NCI-H187 treated with DMSO at 0.1 percent for 48 hours (cell line): ENCODE data around the gene AP4S1.
"Not testable (repeated sequence)": the region's sequence is repeated elsewhere in the genome, so short reads cannot be mapped to it uniquely, and the experiment has no call there.

Experiments
- DNase-seq: peaks from one replicate; lab custom pipeline; 2025; lab: John Stamatoyannopoulos, UW

Gene AP4S1, protein sequence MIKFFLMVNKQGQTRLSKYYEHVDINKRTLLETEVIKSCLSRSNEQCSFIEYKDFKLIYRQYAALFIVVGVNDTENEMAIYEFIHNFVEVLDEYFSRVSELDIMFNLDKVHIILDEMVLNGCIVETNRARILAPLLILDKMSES

GRCh38 chr14:31025367-31026076 lies at the start of gene AP4S1:
Gene AP4S1, plus strand, starts transcription at chr14:31025649. Its CDS starts 40,548 bp downstream, at chr14:31066197.
- DNase-seq, result no peak

- DNase-seq, result no peak
These were observed 47.7 kb upstream of the AP4S1 start for GRCh38 chr14:30977752-30978151.

DNA sequence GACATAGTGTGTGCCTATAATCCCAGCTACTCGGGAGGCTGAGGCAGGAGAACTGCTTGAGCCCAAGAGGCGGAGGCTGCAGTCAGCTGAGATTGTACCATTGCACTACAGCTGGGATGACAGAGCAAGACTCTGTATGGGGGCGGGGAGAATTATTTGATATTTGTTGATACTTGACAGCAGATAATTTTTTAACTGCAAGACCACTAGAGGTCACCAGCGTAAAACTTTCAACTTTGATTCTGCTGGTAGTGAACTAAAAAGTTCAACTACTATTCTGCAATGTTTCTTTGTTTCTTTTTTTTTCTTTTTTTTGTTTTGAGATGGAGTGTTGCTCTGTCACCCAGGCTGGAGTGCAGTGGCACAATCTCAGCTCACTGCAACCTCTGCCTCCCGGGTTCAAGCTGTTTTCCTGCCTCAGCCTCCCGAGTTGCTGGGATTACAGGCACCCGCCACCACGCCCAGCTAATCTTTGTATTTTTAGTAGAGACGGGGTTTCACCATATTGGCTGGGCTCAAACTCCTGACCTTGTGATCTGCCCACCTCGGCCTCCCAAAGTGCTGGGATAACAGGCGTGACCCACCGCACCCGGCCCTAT lies 45.2 kb upstream of the AP4S1 start:
- DNase-seq, result not testable (repeated sequence)

DNA sequence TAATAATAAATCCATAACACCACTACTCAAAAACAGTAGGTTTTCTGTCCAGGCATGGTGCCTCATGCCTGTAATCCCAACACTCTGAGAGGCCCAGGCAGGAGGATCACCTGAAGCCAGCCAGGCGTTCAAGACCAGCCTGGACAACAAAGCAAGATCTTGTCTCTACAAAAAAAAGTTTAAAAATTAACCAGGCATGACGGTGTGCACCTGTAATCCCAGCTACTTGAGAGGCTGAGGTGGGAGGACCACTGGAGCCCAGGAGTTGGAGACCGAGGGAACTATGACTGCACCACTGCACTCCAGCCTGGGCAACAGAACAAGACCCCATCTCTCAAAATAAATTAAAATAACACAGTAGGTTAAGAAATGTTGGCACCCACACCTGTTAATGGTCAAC lies 44.5 kb upstream of the AP4S1 start:
- DNase-seq, result no peak

- no peak for DNase-seq
These were observed 42.9 kb upstream of the AP4S1 start for GRCh38 chr14:30982533-30982932.

- no peak for DNase-seq
These were observed 41.6 kb upstream of the AP4S1 start for GRCh38 chr14:30983858-30984257.

- DNase-seq, result no peak
These were observed 39.7 kb upstream of the AP4S1 start for GRCh38 chr14:30985796-30986195.

DNA sequence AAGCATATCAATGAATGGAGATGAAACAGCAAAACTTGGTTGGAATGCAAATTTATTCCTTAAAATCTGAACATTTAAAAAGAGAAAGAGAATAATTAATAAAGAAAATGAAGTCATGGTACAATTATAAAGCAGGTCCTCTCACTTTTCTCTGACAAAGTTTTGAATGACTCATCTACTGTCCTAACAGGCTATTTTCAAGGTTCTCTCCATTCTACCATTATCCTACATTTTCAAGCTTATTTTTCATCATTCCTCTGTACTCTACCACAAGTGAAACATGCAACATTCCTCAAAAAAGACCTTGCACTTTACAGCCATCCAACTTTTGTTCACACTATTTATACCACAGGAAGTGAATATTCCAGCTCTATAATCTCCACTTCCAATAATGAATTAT lies 36.9 kb upstream of the AP4S1 start:
- no peak for DNase-seq

- no peak for DNase-seq
These were observed 34.7 kb upstream of the AP4S1 start for GRCh38 chr14:30990770-30991169.

GRCh38 chr14:30991408-30991807 lies 34.0 kb upstream of the AP4S1 start:
- DNase-seq, result no peak

GRCh38 chr14:30993071-30993470 lies 32.4 kb upstream of the AP4S1 start:
- DNase-seq, result no peak

DNA sequence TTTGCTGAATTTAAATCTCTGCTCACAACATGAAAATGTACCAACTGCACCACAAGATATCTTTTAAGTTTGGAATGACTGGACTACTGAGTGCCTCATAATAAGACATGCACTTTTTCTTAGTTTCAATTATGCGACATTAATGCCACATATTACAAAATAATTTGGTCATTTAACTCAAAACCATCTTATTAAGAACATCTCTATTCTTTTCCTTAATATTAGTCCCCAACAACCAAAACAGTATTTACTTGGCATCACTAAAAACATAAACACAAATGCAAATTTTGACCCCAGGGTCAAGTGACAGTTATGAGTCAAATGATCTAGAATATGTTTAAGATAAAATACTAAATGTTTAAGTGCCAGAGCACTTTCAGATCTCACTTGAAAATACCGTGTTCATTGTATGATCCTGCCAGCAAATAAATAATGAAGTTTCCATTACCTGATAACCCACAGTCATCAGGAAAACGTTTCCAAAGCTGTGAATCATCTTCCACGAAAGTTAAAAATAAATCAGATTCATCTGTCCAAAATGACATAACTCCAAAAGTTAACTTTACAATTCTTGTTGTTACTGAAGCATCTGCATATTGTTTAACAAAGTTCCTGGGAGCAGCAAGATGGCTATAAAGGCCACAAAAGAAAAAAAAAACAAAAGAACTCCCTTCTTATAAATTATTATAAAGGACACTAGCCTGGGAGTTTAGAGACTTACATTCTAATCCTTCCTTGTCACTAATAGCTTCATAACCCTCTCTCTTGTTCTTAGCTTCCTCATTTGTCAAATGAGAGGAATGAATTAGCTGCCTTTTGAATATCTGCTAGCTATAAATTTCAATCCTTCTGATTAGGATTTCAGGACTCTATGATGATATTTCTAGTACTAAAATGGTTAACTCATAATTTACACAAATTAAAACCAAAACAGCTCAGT lies 30.5 kb upstream of the AP4S1 start:
- DNase-seq, result no peak

DNA sequence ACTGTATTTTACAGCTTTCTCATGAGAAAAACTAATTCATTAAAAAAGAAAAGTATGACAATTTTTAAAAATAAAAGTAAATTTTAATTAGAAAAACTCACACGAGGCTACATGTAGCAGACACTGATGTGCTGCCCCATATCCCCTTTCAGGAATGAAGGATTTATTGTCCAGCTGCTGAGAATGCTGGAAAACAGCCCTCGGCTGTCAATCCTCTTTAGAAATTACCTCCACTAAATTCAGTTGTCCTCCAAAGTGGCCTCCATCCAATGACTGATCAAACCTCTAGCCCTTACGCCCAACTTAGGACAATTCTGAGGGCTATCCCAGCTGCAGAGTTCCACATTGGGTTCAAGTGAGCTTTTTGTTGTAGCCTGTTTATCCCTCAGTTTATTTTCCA lies 29.8 kb upstream of the AP4S1 start:
- no peak for DNase-seq

DNA sequence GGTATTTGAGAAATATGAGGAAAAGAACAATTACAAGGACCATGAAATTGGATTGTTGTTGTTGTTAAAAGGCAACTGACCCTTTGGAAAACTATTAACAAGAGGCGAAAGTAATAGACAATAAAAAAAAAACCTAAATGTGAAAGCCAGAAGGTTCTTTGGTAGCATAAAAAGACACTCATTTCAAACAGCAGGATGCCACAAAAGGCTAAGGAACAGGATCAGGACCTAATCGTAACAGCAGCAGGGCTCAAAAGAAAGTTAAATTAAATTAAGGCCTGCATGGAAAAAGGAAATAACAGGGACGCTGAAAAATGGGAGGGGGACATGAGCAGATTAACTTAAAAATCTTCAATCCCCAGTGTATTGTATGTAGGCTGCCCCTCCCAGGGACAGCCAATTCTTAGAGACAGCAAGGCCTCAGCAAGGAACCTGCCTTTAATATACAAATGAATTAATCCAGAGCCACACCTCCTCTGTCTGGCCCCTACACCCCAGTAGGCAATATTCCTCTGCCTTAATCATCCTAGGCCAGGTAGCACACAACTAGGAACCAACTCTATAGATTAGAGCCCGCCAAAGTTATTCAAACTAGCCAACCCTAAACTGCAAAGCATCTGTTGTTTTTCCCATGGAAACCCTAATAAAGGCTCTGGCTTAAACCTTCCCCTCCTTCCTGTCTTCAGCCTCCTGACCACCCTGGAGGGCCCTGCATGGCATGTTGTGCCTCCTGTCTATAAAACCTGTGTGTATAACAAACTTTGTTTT lies 28.4 kb upstream of the AP4S1 start:
- DNase-seq, result no peak

- DNase-seq, result no peak
These were observed 27.2 kb upstream of the AP4S1 start for GRCh38 chr14:30998100-30998706.

DNA sequence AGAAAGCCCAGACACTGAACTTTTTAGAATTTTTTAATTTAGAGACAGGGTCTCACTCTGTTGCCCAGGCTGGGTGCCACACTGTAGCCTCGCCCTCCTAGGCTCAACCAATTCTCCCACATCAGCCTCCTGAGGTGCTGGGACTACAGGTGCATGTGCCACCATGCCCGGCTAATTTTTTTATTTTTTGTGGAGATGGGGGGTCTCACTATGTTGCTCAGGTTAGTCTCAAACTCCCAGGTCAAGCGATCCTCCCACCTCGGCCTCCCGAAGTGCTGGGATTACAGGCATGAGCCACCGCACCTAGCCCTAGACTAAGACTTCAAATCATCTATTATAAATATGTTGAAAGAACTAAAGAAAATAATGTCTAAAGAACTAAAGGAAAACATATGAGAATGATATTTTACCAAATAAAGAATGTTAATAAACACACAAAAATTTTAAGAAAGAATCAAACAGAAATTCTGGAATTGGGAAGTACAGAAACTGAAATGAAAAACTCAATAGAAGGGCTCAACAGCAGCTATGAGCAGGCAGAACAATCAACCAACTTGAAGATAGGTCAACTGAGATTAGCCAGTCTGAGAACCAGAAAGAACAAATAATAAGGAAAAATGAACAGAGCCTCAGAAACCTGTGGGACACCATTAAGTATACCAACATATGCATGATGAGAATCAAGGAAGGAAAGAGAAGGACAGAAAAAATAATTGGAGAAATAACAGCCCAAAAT lies 26.2 kb upstream of the AP4S1 start:
- no peak for DNase-seq

- DNase-seq, result no peak
These were observed 24.7 kb upstream of the AP4S1 start for GRCh38 chr14:31000629-31001338.

DNA sequence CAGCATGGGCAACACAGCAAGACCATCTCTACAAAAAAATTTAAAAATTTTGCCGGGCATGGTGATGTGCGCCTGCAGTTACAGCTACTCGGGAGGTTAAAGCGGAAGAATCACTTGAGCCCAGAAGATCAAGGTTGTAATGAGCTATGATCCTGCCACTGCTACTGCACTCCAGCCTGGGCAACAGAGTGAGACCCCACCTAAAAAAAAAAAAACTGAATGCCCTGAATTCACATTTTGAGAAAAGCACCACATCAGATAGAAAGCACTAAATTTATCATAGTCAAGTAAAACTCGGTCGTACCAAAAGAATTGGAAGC lies 24.1 kb upstream of the AP4S1 start:
- no peak for DNase-seq

DNA sequence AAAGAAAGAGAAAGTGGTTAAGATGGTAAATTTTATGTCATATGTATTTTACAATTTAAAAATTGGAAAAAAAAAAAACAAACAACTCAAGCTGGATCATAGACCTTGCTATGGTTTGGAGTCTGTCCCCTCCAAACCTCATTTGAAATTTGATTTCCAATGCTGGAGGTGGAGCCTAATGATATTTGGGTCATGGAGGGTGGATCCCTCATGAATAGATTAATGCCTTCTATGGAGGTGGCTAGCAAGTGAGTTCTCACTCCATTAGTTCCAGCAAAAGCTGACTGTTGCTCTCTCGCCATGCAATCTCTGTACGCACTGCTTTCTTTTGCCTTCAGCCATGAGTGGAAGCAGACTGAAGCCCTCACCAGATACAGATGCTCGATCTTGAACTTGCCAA lies 22.2 kb upstream of the AP4S1 start:
- no peak for DNase-seq

DNA sequence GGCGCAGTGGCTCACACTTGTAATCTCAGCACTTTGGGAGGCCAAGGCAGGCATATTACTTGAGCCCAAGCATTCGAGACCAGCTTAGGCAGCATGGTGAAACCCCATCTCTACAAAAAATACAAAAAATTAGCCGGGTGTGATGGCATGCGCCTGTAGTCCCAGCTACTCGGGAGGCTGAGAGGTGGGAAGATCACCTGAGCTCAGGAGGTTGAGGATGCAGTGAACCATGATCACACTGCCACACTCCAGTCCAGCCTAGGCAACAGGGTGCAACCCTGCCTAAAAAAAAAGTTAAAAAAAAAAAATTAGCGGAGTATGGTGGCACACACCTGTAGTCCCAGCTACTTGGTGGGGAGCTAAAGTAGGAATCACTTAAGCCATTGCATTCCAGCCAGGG lies 21.4 kb upstream of the AP4S1 start:
- DNase-seq, result not testable (repeated sequence)
